Jurkat, Clone E6-1 (cell line): ENCODE data around the gene CUTA.

Source experiments
- DNase-seq: peaks from one replicate; pipeline ENCODE4 v3.0.0-alpha.2; 2011; ENCODE audit warnings: low read depth, low spot score
- H3K4me3 ChIP-seq: 2 replicates; pipeline ENCODE4 v1.5.1; 2011; ENCODE audit warnings: mild to moderate bottlenecking, low read length, control low read depth, moderate library complexity

CUTA gene

GRCh38 chr6:33440649-33441309, 22.9 kb upstream of the CUTA start:
- no peak overlapping the region for H3K4me3 ChIP-seq
- no peak for DNase-seq

GRCh38 chr6:33439956-33440648, 22.2 kb upstream of the CUTA start:
- no peak overlapping the region for H3K4me3 ChIP-seq
- DNase-seq, result no peak

- DNase-seq, result no peak
- H3K4me3 ChIP-seq, result no peak overlapping the region
These were observed 21.2 kb upstream of the CUTA start for GRCh38 chr6:33438978-33439594.

- H3K4me3 ChIP-seq, result no peak overlapping the region
- DNase-seq, result no peak
These were observed 19.8 kb upstream of the CUTA start for GRCh38 chr6:33437666-33438065.

- no peak overlapping the region for H3K4me3 ChIP-seq
- DNase-seq, result no peak
These were observed 17.1 kb upstream of the CUTA start for GRCh38 chr6:33434961-33435360.

- no peak for DNase-seq
- H3K4me3 ChIP-seq, result no peak overlapping the region
These were observed 15.8 kb upstream of the CUTA start for GRCh38 chr6:33433544-33434191.

GRCh38 chr6:33433001-33433543, 15.2 kb upstream of the CUTA start:
- H3K4me3 ChIP-seq, result no peak overlapping the region
- no peak for DNase-seq

GRCh38 chr6:33432546-33432945, 14.6 kb upstream of the CUTA start:
- no peak for DNase-seq
- H3K4me3 ChIP-seq, result no peak overlapping the region

- no peak for DNase-seq
- peak overlapping the region; percentile 49 for H3K4me3 ChIP-seq
These were observed 14.1 kb upstream of the CUTA start for GRCh38 chr6:33431880-33432541.

- H3K4me3 ChIP-seq, result peak overlapping the region; percentile 49
- peak; percentile 84 for DNase-seq
These were observed 13.3 kb upstream of the CUTA start for GRCh38 chr6:33430991-33431879.

GRCh38 chr6:33430334-33430733, 12.4 kb upstream of the CUTA start:
- DNase-seq, result no peak
- no peak overlapping the region; the same call in 1 of the 2 replicates for H3K4me3 ChIP-seq

GRCh38 chr6:33429750-33430052, 11.8 kb upstream of the CUTA start:
- H3K4me3 ChIP-seq, result no peak overlapping the region
- no peak for DNase-seq

- no peak overlapping the region for H3K4me3 ChIP-seq
- DNase-seq, result no peak
These were observed 11.3 kb upstream of the CUTA start for GRCh38 chr6:33428966-33429749.

GRCh38 chr6:33428224-33428965, 10.5 kb upstream of the CUTA start:
- no peak for DNase-seq
- H3K4me3 ChIP-seq, result peak overlapping the region; percentile 57

- H3K4me3 ChIP-seq, result peak overlapping the region; percentile 63
- DNase-seq, result no peak
These were observed 9.8 kb upstream of the CUTA start for GRCh38 chr6:33427585-33428223.

- DNase-seq, result peak; percentile 61
- peak overlapping the region; percentile 66 for H3K4me3 ChIP-seq
These were observed 8.9 kb upstream of the CUTA start for GRCh38 chr6:33426590-33427511.
